Neutrophil (primary cell): ENCODE data around the gene ARHGAP12.

Experiments used
- H3K27ac ChIP-seq: fragments of 200-600 bp; sonication (generic); 2 replicates; pipeline ENCODE4 v1.5.1; 2016; ENCODE audit warnings: mild to moderate bottlenecking, moderate library complexity
- H3K27me3 ChIP-seq: fragments of 200-600 bp; sonication (generic); 2 replicates; pipeline ENCODE4 v1.6.0; 2016; ENCODE audit warnings: mild to moderate bottlenecking
- H3K36me3 ChIP-seq: fragments of 200-600 bp; sonication (generic); 2 replicates; pipeline ENCODE4 v1.5.1; 2017
- H3K4me1 ChIP-seq, 2 experiments: fragments of 200-600 bp in 1 of 2; sonication (generic) in 1 of 2; 1 replicate in 1 of 2; 2 replicates in 1 of 2; pipeline versions ENCODE4 v1.5.1 to v1.6.1; 2013 to 2016; ENCODE audit warnings: low read depth in 1 of 2, low read length in 1 of 2, mild to moderate bottlenecking in 1 of 2, moderate library complexity in 1 of 2; ENCODE audit not compliant: control insufficient read depth in 1 of 2, insufficient read depth in 1 of 2
- H3K4me3 ChIP-seq, 2 experiments: fragments of 200-600 bp in 1 of 2; sonication (generic) in 1 of 2; 1 replicate in 1 of 2; 2 replicates in 1 of 2; pipeline ENCODE4 v1.5.1; 2013 to 2016; ENCODE audit warnings: low read depth in 1 of 2, low read length in 1 of 2, mild to moderate bottlenecking in 1 of 2, moderate library complexity in 1 of 2
- H3K9me3 ChIP-seq: fragments of 200-600 bp; sonication (generic); 2 replicates; pipeline ENCODE4 v1.5.1; 2016
- TF ChIP-seq, protein P1 (sequence below): fragments of 200-600 bp; sonication (generic); IDR thresholded peaks from 2 replicates; pipeline ENCODE4 v1.5.1; 2016; ENCODE audit warnings: antibody characterized with exemption

Gene ARHGAP12

GRCh38 chr10:31838709-31839108, 89.9 kb downstream of the ARHGAP12 start:
- Histone ChIP-seq H3K9me3 (no peaks in the 10 kb centered on the region), H3K27ac (no peak overlapping the region), H3K4me1 (no peaks in the 10 kb centered on the region), H3K4me3 (no peak overlapping the region), H3K36me3 (no peaks in the 10 kb centered on the region), H3K27me3 (no peaks in the 10 kb centered on the region)
- TF ChIP-seq, protein P1, sequence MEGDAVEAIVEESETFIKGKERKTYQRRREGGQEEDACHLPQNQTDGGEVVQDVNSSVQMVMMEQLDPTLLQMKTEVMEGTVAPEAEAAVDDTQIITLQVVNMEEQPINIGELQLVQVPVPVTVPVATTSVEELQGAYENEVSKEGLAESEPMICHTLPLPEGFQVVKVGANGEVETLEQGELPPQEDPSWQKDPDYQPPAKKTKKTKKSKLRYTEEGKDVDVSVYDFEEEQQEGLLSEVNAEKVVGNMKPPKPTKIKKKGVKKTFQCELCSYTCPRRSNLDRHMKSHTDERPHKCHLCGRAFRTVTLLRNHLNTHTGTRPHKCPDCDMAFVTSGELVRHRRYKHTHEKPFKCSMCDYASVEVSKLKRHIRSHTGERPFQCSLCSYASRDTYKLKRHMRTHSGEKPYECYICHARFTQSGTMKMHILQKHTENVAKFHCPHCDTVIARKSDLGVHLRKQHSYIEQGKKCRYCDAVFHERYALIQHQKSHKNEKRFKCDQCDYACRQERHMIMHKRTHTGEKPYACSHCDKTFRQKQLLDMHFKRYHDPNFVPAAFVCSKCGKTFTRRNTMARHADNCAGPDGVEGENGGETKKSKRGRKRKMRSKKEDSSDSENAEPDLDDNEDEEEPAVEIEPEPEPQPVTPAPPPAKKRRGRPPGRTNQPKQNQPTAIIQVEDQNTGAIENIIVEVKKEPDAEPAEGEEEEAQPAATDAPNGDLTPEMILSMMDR: no peak

- Histone ChIP-seq H3K27me3 (no peaks in the 10 kb centered on the region), H3K9me3 (no peaks in the 10 kb centered on the region), H3K36me3 (no peaks in the 10 kb centered on the region), H3K4me3 (no peak overlapping the region), H3K27ac (no peak overlapping the region), H3K4me1 (no peaks in the 10 kb centered on the region)
- TF ChIP-seq, protein P1: no peak
These were observed 90.6 kb downstream of the ARHGAP12 start for GRCh38 chr10:31838065-31838464.

- TF ChIP-seq, protein P1: no peak
- no peaks in the 10 kb centered on the region for H3K9me3 ChIP-seq
- H3K4me1 ChIP-seq: no peaks in the 10 kb centered on the region
- no peaks in the 10 kb centered on the region for H3K36me3 ChIP-seq
- H3K4me3 ChIP-seq: no peak overlapping the region
- no peak overlapping the region for H3K27ac ChIP-seq
- H3K27me3 ChIP-seq: no peaks in the 10 kb centered on the region
These were observed 91.8 kb downstream of the ARHGAP12 start for GRCh38 chr10:31836569-31837406.

GRCh38 chr10:31833753-31834152, 94.9 kb downstream of the ARHGAP12 start:
- no peaks in the 10 kb centered on the region for H3K9me3 ChIP-seq
- no peaks in the 10 kb centered on the region for H3K4me1 ChIP-seq
- TF ChIP-seq, protein P1: no peak
- H3K36me3 ChIP-seq: no peaks in the 10 kb centered on the region
- no peaks in the 10 kb centered on the region for H3K27me3 ChIP-seq
- no peak overlapping the region for H3K27ac ChIP-seq
- no peak overlapping the region for H3K4me3 ChIP-seq

DNA sequence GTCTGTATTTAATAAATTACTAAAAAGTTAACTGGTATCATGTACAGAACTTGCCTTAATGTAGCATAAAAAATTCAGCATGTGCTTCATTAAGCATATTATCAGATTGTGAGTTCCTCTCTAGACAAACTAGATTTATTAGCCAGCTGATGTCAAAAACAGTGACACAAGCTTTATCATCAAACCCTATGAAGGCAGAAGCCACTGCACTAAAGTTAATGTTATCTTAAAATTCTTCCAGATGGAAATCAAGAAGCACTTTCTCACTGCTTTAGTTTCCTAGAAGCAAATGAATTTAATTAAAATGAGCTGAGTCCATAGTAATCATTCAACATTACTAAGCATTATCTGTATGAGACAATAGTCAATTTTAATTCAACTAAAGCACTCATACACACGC, 96.4 kb downstream of the ARHGAP12 start:
- no peaks in the 10 kb centered on the region for H3K9me3 ChIP-seq
- no peak overlapping the region for H3K4me3 ChIP-seq
- H3K27me3 ChIP-seq: no peaks in the 10 kb centered on the region
- no peaks in the 10 kb centered on the region for H3K36me3 ChIP-seq
- TF ChIP-seq, protein P1: no peak
- no peak overlapping the region for H3K27ac ChIP-seq
- H3K4me1 ChIP-seq: no peaks in the 10 kb centered on the region
